HTERT RPE-1 (cell line): ENCODE measurements around the gene PDE8A.

ENCODE experiments used
- in situ Hi-C: fragments of 300-500 bp; cut with MboI; formaldehyde crosslinking; loops from 4 replicates; pipeline ENCODE4 v1.14.3; 2020; ENCODE audit warnings: low sequenced_read_pairs

Gene PDE8A

GRCh38 chr15:85031086-85031943 is 49.7 kb downstream of the PDE8A start:
- in situ Hi-C loops, result no loop called here

- in situ Hi-C loops, result no loop called here
Observed at GRCh38 chr15:85031944-85032558, 50.4 kb downstream of the PDE8A start.

- in situ Hi-C loops, result no loop called here
Observed at GRCh38 chr15:85033148-85033547, 51.5 kb downstream of the PDE8A start.

GRCh38 chr15:85034276-85034675 is 52.6 kb downstream of the PDE8A start:
- in situ Hi-C loops, result no loop called here

GRCh38 chr15:85035980-85036379 is 54.3 kb downstream of the PDE8A start:
- in situ Hi-C loops, result no loop called here

- in situ Hi-C loops, result no loop called here
Observed at GRCh38 chr15:85036716-85037115, 55.1 kb downstream of the PDE8A start.

- in situ Hi-C loops, result no loop called here
Observed at GRCh38 chr15:85037641-85038040, 56.0 kb downstream of the PDE8A start.

GRCh38 chr15:85041230-85041629 is 59.6 kb downstream of the PDE8A start:
- in situ Hi-C loops, result no loop called here

GRCh38 chr15:85044251-85044853 is 62.7 kb downstream of the PDE8A start:
- in situ Hi-C loops, result no loop called here

GRCh38 chr15:85044894-85045293 is 63.2 kb downstream of the PDE8A start:
- in situ Hi-C loops, result no loop called here

GRCh38 chr15:85045615-85046014 is 64.0 kb downstream of the PDE8A start:
- in situ Hi-C loops, result no loop called here

- in situ Hi-C loops, result no loop called here
Observed at GRCh38 chr15:85047271-85047948, 65.8 kb downstream of the PDE8A start.

- in situ Hi-C loops, result no loop called here
Observed at GRCh38 chr15:85048430-85048829, 66.8 kb downstream of the PDE8A start.

GRCh38 chr15:85049805-85050204 is 68.1 kb downstream of the PDE8A start:
- in situ Hi-C loops, result no loop called here

GRCh38 chr15:85059734-85060133 is 78.1 kb downstream of the PDE8A start:
- in situ Hi-C loops, result no loop called here

GRCh38 chr15:85062560-85062959 is 80.9 kb downstream of the PDE8A start:
- in situ Hi-C loops, result no loop called here

- in situ Hi-C loops, result no loop called here
Observed at GRCh38 chr15:85063088-85063487, 81.4 kb downstream of the PDE8A start.

- in situ Hi-C loops, result no loop called here
Observed at GRCh38 chr15:85063522-85064079, 81.9 kb downstream of the PDE8A start.

- in situ Hi-C loops, result no loop called here
Observed at GRCh38 chr15:85064710-85065109, 83.1 kb downstream of the PDE8A start.

- in situ Hi-C loops, result no loop called here
Observed at GRCh38 chr15:85071061-85071460, 89.4 kb downstream of the PDE8A start.

- in situ Hi-C loops, result no loop called here
Observed at GRCh38 chr15:85071504-85071903, 89.8 kb downstream of the PDE8A start.
